Liver (tissue), 9 donors: ENCODE results near the gene ZNHIT6. TPM values are rescaled to one million over a fixed set of nuclear protein-coding genes. Genes with fewer than 3 reads are reported as not detected.

Experiments used
- DNase-seq: peaks from one replicate; pipeline ENCODE4 v3.0.0-alpha.2; 2017; ENCODE audit warnings: low spot score
- H3K27ac ChIP-seq, 2 donors: one replicate each; pipeline ENCODE4 v1.7.0; 2013; ENCODE audit warnings: inconsistent platforms in 2 of 2, low read length in 2 of 2, control low read depth in 1 of 2, low read depth in 1 of 2, mild to moderate bottlenecking in 1 of 2
- H3K27me3 ChIP-seq, 4 donors: one replicate each; pipeline versions ENCODE4 v1.6.1 to v1.7.0; 2013; ENCODE audit warnings: low read length in 3 of 4, inconsistent platforms in 1 of 4, mild to moderate bottlenecking in 1 of 4, moderate library complexity in 1 of 4; ENCODE audit not compliant: control insufficient read depth in 4 of 4, insufficient read depth in 4 of 4
- H3K36me3 ChIP-seq, 4 donors: one replicate each; pipeline versions ENCODE4 v1.6.1 to v1.7.0; 2013; ENCODE audit warnings: low read length in 3 of 4, mild to moderate bottlenecking in 3 of 4, low read depth in 1 of 4, moderate library complexity in 1 of 4; ENCODE audit not compliant: control insufficient read depth in 4 of 4, insufficient read depth in 3 of 4
- H3K4me1 ChIP-seq, 4 donors: one replicate each; pipeline versions ENCODE4 v1.6.1 to v1.7.0; 2013; ENCODE audit warnings: low read length in 3 of 4, mild to moderate bottlenecking in 3 of 4, moderate library complexity in 1 of 4; ENCODE audit not compliant: control insufficient read depth in 4 of 4, insufficient read depth in 4 of 4
- H3K4me3 ChIP-seq, 3 donors: one replicate each; pipeline versions ENCODE4 v1.6.1 to v1.7.0; 2013; ENCODE audit warnings: low read length in 3 of 3, control low read depth in 1 of 3, low read depth in 1 of 3, mild to moderate bottlenecking in 1 of 3
- H3K9ac ChIP-seq, 2 donors: one replicate each; pipeline ENCODE4 v1.7.0; 2013; ENCODE audit warnings: low read length in 2 of 2, mild to moderate bottlenecking in 2 of 2, moderate library complexity in 2 of 2, control low read depth in 1 of 2, low read depth in 1 of 2
- H3K9me3 ChIP-seq, 4 donors: one replicate each; pipeline versions ENCODE4 v1.6.1 to v1.7.0; 2013; ENCODE audit warnings: low read length in 3 of 4; ENCODE audit not compliant: control insufficient read depth in 4 of 4
- EGR1 ChIP-seq, 2 donors: IDR thresholded peaks; 2 replicates each; pipeline ENCODE4 v1.6.1; 2016 to 2018; ENCODE audit warnings: antibody characterized with exemption in 2 of 2, low read depth in 2 of 2
- FOXA1 ChIP-seq: IDR thresholded peaks from 2 replicates; pipeline ENCODE4 v1.6.1; 2016; ENCODE audit warnings: antibody characterized with exemption
- FOXA2 ChIP-seq: IDR thresholded peaks from 2 replicates; pipeline ENCODE4 v1.6.1; 2016; ENCODE audit warnings: antibody characterized with exemption
- GABPA ChIP-seq, 2 donors: IDR thresholded peaks in 1 of 2; conservative IDR thresholded peaks in 1 of 2; 2 replicates each; pipeline ENCODE4 v1.6.1; 2016; ENCODE audit warnings: antibody characterized with exemption in 2 of 2, mild to moderate bottlenecking in 1 of 2, moderate library complexity in 1 of 2
- HNF4A ChIP-seq, 2 donors: conservative IDR thresholded peaks; 2 replicates each; pipeline ENCODE4 v1.6.1; 2016; ENCODE audit warnings: antibody characterized with exemption in 2 of 2, mild to moderate bottlenecking in 2 of 2
- HNF4G ChIP-seq: IDR thresholded peaks from 2 replicates; pipeline ENCODE4 v1.6.1; 2016; ENCODE audit warnings: antibody characterized with exemption
- NR2F2 ChIP-seq: IDR thresholded peaks from 2 replicates; pipeline ENCODE4 v1.6.1; 2016; ENCODE audit warnings: antibody characterized with exemption
- RAD21 ChIP-seq, 2 donors: IDR thresholded peaks; 2 replicates each; pipeline ENCODE4 v1.6.1; 2016; ENCODE audit warnings: antibody characterized with exemption in 2 of 2, mild to moderate bottlenecking in 2 of 2
- RXRA ChIP-seq, 2 donors: IDR thresholded peaks; 2 replicates each; pipeline ENCODE4 v1.6.1; 2017 to 2018; ENCODE audit warnings: antibody characterized with exemption in 2 of 2, mild to moderate bottlenecking in 1 of 2
- SP1 ChIP-seq: IDR thresholded peaks from 2 replicates; pipeline ENCODE4 v1.6.1; 2018; ENCODE audit warnings: antibody characterized with exemption, mild to moderate bottlenecking
- TAF1 ChIP-seq: conservative IDR thresholded peaks from 2 replicates; pipeline ENCODE4 v1.6.1; 2016; ENCODE audit warnings: antibody characterized with exemption, mild to moderate bottlenecking
- YY1 ChIP-seq: IDR thresholded peaks from 2 replicates; pipeline ENCODE4 v1.6.1; 2016; ENCODE audit warnings: antibody characterized with exemption, mild to moderate bottlenecking
- WGBS: extraction: QIAGEN DNeasy Blood & Tissue Kit; methylation state at CpG from one replicate; pipeline ENCODE4 v1.1.7; 2013; 5-methylcytosine and 5-hydroxymethylcytosine counted together
- polyA plus RNA-seq, 2 donors: library from polyadenylated mRNA; stranded (reverse) in 1 of 2; unstranded in 1 of 2; fragments of 200-250 nt in 1 of 2; fragments of >200 nt in 1 of 2; fragmentation: Nextera tagmentation in 1 of 2; extraction: Ambion mirVana in 1 of 2; gene quantifications; one replicate each; pipeline versions ENCODE4 v1.2.1 to v1.2.3, GENCODE V29; 2013 to 2015
- total RNA-seq, 2 donors: library from RNA; depleted of rRNA; stranded (reverse); fragments of >200 nt; gene quantifications; one replicate each; pipeline ENCODE4 v1.2.3, GENCODE V29; 2014
- TF ChIP-seq, protein P1 (sequence below): IDR thresholded peaks from 2 replicates; pipeline ENCODE4 v1.6.1; 2016; ENCODE audit warnings: antibody characterized with exemption, mild to moderate bottlenecking
- TF ChIP-seq, protein P2 (sequence below): IDR thresholded peaks from 2 replicates; pipeline ENCODE4 v1.6.1; 2016; ENCODE audit warnings: antibody characterized with exemption
- TF ChIP-seq, protein P3 (sequence below): IDR thresholded peaks from 2 replicates; pipeline ENCODE4 v1.6.1; 2016; ENCODE audit warnings: antibody characterized with exemption
- TF ChIP-seq, protein P4 (sequence below): fragments of 150-350 bp; IDR thresholded peaks from 2 replicates; pipeline ENCODE4 v1.5.1; 2017; ENCODE audit warnings: improper control_type of control experiment, low read depth, low read length; ENCODE audit not compliant: missing input control
- TF ChIP-seq, protein P5 (sequence below): IDR thresholded peaks from 2 replicates; pipeline ENCODE4 v1.6.1; 2016; ENCODE audit warnings: antibody characterized with exemption
- donor health status: healthy.
- donor health status: healthy.
- donor health status: healthy.
- donor health status: healthy.
- donor health status: healthy.

Gene ZNHIT6
- total and polyA plus RNA-seq, 4 donors: 2.2 to 4.0 (median 3.2) TPM

DNA sequence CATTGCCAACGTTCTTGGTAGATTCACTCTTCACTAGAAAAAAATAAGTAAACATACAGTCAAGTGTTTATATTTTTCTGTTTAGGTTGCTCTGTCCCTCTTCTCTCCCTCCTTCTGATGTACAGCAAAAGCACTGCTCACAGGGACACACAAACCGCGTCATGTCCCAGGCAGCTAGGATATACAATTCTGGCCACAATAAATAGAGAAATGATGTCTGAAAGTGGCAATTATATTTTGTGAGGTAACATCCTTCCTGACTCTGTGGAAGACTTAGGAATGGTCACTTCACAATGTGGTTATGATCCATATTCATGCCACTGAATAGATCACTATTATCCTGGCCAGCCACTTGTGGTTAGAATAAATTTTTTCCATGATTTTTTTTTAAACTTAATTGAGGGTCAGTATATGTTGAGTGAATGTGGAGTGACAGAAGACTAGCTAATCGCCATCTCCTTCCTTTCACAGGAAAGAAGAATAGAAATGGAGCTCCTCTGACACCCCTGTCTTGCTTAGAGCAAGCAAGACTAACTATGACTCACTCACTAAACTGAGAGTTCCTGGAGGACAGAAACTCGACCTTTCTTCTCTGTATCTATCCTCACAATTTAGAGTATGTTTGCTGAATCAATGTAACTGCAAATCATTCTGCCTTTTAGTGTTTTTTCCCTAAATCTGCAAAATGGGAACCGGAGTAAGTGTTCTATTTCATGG lies 54.0 kb downstream of the ZNHIT6 start:
- no peak for DNase-seq
- peaks cover 0 to 11% (median 4%) of the 10 kb centered on the region in 4 donors for H3K36me3 ChIP-seq
- H3K9ac ChIP-seq: no peak overlapping the region
- H3K4me3 ChIP-seq: no peak overlapping the region
- H3K9me3 ChIP-seq: no peaks in the 10 kb centered on the region
- 88% methylated on average over 6 of the region's 6 CpGs for WGBS
- H3K27me3 ChIP-seq: no peaks in the 10 kb centered on the region
- no peaks in the 10 kb centered on the region for H3K4me1 ChIP-seq
- no peak overlapping the region for H3K27ac ChIP-seq
- TF ChIP-seq GABPA (IDR thresholded peaks at IDR 0.05 in 1 of 2, conservative IDR thresholded peaks at IDR 0.05 in 1 of 2) (no peak), TAF1 (no peak), FOXA2 (no peak), HNF4G (no peak), RAD21 (IDR thresholded peaks at IDR 0.05) (no peak)

DNA sequence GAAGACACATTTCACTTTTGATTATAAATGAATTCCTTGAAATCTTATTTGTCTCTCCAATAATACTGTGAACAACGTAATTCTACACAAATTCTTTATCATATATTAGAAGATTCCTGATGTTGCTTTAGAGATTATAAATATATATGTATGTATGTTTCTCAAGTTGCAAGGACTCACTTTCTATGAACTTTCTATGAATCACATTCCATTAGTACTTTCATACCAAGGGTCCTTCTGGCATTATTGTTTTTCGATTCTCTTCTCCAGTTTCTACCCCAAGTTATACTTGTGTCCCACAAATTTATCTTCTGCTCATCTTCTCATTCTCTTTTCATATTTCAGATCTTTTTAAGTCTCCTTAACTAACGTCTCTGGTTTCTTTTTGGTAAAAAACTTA lies 55.9 kb downstream of the ZNHIT6 start:
- DNase-seq: no peak
- peaks cover 0 to 4% (median 2%) of the 10 kb centered on the region in 4 donors for H3K9me3 ChIP-seq
- TF ChIP-seq GABPA (IDR thresholded peaks at IDR 0.05 in 1 of 2, conservative IDR thresholded peaks at IDR 0.05 in 1 of 2) (no peak), RXRA (IDR thresholded peaks at IDR 0.05) (no peak), SP1 (no peak), HNF4G (no peak), YY1 (no peak), FOXA1 (no peak), HNF4A (conservative IDR thresholded peaks at IDR 0.05) (no peak), RAD21 (IDR thresholded peaks at IDR 0.05) (no peak), EGR1 (IDR thresholded peaks at IDR 0.05; ENCODE audit: low read depth in 2 of 2) (no peak), TAF1 (no peak), NR2F2 (no peak)
- TF ChIP-seq, protein P1, sequence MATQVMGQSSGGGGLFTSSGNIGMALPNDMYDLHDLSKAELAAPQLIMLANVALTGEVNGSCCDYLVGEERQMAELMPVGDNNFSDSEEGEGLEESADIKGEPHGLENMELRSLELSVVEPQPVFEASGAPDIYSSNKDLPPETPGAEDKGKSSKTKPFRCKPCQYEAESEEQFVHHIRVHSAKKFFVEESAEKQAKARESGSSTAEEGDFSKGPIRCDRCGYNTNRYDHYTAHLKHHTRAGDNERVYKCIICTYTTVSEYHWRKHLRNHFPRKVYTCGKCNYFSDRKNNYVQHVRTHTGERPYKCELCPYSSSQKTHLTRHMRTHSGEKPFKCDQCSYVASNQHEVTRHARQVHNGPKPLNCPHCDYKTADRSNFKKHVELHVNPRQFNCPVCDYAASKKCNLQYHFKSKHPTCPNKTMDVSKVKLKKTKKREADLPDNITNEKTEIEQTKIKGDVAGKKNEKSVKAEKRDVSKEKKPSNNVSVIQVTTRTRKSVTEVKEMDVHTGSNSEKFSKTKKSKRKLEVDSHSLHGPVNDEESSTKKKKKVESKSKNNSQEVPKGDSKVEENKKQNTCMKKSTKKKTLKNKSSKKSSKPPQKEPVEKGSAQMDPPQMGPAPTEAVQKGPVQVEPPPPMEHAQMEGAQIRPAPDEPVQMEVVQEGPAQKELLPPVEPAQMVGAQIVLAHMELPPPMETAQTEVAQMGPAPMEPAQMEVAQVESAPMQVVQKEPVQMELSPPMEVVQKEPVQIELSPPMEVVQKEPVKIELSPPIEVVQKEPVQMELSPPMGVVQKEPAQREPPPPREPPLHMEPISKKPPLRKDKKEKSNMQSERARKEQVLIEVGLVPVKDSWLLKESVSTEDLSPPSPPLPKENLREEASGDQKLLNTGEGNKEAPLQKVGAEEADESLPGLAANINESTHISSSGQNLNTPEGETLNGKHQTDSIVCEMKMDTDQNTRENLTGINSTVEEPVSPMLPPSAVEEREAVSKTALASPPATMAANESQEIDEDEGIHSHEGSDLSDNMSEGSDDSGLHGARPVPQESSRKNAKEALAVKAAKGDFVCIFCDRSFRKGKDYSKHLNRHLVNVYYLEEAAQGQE: no peak
- TF ChIP-seq, protein P2, sequence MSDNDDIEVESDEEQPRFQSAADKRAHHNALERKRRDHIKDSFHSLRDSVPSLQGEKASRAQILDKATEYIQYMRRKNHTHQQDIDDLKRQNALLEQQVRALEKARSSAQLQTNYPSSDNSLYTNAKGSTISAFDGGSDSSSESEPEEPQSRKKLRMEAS: no peak
- TF ChIP-seq, protein P3, sequence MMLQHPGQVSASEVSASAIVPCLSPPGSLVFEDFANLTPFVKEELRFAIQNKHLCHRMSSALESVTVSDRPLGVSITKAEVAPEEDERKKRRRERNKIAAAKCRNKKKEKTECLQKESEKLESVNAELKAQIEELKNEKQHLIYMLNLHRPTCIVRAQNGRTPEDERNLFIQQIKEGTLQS: no peak
- TF ChIP-seq, protein P4, sequence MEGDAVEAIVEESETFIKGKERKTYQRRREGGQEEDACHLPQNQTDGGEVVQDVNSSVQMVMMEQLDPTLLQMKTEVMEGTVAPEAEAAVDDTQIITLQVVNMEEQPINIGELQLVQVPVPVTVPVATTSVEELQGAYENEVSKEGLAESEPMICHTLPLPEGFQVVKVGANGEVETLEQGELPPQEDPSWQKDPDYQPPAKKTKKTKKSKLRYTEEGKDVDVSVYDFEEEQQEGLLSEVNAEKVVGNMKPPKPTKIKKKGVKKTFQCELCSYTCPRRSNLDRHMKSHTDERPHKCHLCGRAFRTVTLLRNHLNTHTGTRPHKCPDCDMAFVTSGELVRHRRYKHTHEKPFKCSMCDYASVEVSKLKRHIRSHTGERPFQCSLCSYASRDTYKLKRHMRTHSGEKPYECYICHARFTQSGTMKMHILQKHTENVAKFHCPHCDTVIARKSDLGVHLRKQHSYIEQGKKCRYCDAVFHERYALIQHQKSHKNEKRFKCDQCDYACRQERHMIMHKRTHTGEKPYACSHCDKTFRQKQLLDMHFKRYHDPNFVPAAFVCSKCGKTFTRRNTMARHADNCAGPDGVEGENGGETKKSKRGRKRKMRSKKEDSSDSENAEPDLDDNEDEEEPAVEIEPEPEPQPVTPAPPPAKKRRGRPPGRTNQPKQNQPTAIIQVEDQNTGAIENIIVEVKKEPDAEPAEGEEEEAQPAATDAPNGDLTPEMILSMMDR: no peak
- TF ChIP-seq, protein P5, sequence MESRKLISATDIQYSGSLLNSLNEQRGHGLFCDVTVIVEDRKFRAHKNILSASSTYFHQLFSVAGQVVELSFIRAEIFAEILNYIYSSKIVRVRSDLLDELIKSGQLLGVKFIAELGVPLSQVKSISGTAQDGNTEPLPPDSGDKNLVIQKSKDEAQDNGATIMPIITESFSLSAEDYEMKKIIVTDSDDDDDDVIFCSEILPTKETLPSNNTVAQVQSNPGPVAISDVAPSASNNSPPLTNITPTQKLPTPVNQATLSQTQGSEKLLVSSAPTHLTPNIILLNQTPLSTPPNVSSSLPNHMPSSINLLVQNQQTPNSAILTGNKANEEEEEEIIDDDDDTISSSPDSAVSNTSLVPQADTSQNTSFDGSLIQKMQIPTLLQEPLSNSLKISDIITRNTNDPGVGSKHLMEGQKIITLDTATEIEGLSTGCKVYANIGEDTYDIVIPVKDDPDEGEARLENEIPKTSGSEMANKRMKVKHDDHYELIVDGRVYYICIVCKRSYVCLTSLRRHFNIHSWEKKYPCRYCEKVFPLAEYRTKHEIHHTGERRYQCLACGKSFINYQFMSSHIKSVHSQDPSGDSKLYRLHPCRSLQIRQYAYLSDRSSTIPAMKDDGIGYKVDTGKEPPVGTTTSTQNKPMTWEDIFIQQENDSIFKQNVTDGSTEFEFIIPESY: no peak
- WGBS: 97% methylated on average over 3 of the region's 3 CpGs
- peaks cover 0 to 14% (median 4%) of the 10 kb centered on the region in 4 donors for H3K36me3 ChIP-seq
- H3K9ac ChIP-seq: no peak overlapping the region
- H3K27me3 ChIP-seq: no peaks in the 10 kb centered on the region
- H3K27ac ChIP-seq: no peak overlapping the region
- H3K4me1 ChIP-seq: no peaks in the 10 kb centered on the region
- no peak overlapping the region for H3K4me3 ChIP-seq
